ENCODE results near the gene SLC36A4.
"Not testable (repeated sequence)": the region's sequence is repeated elsewhere in the genome, so short reads cannot be mapped to it uniquely, and the experiment has no call there.

The SLC36A4 gene

DNA sequence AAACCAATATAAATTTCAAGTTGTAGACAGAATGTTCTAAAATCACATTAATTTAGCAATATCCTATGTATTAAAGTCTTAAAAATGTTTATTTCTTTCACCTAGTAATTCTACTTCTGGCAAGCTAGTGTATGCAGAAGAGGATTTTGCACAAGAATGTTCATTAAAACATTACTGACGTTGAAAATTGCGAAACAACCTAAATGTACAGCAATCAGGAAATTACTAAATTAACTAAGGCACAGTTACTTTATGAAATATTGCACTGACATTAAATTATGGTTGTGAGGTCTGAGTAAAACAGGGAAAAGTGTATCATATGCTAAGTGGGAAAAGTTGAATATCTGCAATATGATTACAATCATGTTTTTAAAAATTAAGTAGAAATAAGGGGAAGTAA is 4.1 kb downstream of the SLC36A4 start:
- DNase-seq, result peak in 1 of 2 experiments; percentile 32

DNA sequence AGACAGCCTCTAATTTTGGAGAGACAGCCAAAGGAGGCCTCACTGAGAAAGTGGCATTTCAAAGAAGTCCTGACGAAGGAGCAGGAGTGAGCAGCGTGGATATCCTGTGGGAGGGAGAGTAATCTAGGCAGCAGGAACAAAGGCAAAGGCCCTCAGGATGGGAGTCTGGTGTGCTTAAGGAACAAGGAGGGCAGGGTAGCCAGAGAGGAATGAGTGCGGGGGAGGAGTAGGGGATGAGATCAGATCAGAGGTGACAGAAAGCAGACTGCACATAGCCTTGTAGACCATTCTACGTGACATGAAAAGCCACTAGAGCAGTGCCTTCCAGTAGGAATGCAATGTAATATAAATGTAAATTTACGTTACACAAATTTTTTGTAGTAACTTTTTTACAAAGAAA is 5.6 kb downstream of the SLC36A4 start:
- DNase-seq, result peak in 1 of 2 experiments; percentile 2

DNA sequence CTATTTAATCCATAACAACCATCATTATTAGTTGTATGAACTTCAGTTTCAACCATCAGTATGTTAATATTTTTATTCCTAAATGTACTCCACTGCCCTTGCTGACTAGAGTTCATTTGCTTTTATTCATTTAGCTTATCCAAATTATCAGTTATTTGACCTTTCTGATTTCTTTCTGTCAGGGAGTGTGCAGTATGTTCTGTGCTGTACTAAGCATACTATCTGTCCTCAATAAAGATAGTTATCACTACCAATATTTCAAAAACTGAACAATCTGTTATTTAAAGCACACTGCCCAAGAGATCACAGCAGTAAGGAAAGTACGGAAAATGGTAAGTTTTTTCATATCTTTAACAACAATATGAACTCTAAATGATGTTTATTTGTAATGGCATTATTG is 8.3 kb downstream of the SLC36A4 start:
- no peak for DNase-seq

DNA sequence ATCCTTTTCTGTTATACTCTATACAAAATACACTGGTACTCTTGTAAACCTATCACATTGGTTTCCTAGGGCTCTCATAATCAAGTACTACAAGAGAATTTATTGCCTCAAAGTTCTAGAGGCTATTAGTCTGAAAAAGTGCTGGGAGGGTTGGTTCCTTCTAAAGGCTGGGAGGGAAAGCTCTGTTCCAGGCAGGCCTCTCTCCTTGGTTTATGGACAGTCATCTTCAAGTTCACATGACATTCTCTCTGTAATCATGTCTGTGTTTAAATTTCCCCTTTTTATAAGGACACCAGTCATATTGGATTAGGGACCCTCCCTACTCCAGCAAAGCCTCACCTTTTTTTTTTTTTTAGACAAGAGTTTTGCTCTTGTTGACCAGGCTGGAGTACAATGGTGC is 9.1 kb downstream of the SLC36A4 start:
- DNase-seq, result no peak

DNA sequence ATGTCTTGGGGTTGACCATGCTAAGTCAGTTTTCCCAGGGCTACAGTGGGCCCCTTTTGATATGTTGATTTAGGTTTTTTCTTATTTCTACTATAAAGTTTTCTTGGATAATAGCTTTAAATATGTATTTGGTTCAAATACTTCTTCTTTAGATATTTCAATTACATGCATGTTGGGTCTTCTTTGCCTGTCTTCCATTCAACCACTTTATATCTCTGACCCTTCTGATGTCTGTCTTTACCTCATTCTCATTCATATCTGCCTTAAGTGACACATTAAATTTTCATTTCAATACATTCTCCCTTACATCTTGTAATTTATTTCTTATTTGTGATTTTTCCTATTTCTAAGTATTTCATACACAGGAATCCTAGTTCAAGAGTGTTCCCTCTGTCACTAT is 10.5 kb downstream of the SLC36A4 start:
- no peak for DNase-seq

DNA sequence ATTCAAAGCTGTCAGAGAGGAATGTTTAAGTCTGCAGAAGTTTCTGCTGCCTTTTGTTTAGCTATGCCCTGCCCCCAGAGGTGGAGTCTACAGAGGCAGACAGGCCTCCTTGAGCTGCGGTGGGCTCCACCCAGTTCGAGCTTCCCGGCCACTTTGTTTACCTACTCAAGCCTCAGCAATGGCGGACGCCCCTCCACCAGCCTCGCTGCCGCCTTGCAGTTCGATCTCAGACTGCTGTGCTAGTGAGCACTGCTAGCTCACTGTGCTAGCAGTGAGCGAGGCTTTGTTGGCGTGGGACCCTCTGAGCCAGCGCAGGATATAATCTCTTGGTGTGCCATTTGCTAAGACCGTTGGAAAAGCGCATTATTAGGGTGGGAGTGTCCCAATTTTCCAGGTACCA is 19.9 kb downstream of the SLC36A4 start:
- DNase-seq, result not testable (repeated sequence)

DNA sequence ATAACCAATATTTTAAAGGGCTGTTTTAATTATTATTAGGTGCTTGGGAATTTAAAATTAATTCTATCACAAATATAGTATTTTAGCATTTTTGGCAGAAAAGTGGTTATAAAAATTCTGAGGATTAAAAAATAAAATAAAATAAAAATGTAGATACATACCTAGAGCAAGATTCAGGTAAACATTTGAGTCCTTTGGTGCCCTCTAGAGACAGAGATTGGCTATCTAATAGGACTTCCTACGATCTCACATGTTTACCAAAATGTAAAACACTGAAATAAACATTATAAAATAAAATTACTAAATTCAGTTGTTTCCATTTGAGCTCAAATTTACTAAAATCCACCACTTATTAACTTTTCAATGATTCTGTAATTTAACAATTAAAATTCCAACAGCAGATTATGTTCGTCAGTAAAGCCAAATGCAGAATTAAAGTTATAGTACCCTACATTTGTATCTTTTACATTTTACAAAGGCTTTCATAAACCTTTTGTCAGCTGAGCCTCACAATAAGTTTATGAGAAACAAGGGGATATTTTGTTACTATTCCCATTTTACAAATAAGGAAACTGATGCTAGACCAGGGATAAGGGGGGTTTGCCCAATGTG is 27.7 kb downstream of the SLC36A4 start:
- peak in 1 of 2 experiments; percentile 22 for DNase-seq

DNA sequence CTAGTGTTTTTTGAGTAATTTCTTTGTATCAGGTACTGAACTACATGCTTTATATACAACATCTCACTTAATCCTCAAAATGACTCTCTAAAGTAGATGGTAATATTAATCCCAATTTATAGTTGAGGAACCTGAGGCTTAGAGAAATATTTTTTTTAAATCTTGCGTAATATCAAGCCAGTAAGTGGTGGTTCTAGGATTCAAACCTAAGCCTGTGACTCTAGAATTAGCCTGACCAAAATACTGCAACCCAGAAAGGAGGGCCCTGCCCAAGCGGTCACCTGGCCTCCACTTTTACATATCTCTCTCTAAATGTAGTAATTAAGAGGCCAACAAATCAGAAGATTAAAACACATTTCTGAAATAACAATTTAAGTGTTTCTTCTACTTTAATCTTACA is 28.6 kb downstream of the SLC36A4 start:
- no peak for DNase-seq

DNA sequence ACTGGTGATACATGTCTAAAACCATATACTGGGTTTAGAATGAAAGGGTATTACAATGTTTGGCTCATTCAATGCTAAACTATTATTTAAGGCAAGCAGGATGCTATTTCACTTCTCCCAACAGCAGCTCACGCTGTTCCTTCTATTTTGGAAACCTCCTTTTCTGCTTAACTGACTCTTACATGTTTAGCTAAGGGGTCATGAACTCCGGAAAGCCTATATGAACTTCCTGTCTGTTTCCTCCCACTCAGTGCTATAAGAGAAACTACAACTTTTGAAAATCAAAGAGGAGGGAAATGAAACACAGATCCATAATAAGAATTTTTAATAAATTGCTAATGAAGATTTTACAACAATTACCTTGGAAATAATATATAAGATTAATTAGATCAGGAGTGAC is 30.9 kb downstream of the SLC36A4 start:
- DNase-seq, result no peak

DNA sequence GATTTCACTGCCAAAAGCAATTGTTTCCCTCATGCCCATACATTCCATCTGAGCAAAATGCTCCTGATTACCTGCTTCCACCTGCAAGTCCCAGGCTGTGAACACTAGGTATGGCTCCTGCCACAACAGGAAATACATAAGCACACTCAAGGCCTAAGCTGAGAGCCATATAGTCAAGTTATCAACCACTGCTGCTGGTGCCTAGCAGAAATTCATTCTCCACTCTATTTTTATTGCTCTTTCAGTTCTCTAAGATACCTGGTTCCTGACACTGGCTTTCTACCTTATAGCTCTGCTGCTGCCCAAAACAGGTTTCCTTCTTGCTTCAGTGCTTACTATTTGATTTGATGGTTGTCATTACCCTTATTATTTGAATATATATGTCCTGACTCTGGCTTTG is 31.6 kb downstream of the SLC36A4 start:
- no peak for DNase-seq

DNA sequence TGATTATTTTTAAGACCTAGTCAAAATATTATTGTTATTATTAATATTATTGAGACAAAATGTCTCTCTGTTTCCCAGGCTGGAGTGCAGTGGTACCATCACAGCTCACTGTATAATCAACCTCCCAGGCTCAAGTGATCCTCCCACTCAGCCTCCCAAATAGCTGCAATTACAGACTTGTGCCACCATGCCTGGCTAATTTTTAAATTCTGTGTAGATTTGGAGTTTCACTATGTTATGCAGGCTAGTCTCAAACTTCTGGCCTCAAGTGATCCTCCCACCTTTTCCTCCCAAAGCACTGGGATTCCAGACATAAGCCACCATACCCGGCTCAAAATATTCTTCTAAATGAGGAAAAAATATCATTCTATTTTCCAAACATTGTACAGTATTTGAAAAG is 37.0 kb downstream of the SLC36A4 start:
- DNase-seq, result peak in 1 of 2 experiments; percentile 1

DNA sequence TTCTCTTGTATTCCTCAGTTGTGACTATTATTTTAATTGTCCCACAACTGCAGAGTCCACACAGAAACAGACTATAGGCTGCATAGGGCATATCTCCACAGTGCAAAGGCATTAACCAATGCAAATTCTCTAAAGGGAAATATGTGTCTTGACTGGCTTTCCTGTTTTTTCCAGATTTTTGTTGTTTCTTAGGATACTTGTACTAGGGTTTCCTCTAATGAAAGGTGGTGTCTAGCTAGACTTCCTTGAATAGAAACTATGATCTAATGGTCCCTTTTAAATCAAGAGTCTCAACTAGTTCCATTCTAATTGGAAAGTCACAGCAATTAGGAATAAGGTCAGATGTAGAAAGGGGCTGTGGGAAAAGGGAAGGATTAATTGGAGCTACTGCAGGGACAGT is 37.6 kb downstream of the SLC36A4 start:
- DNase-seq, result no peak

DNA sequence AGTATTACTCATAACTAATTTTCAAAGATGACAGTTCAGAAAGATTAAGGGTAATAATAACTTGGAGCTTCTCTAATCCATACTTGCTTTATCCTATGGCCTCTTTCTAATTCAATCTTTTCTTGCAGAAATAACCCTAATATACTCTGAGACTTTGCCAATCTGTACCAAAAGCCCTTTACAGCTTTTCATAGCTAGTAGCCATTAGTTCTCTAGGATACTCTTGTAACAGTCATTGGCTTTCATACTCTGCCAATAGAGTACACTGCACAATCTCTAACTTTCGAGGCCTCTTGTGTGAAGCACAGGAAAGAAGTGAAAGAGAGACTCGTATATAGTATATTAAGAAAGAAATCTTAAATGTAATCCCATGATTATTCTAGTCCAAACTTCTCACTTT is 38.1 kb downstream of the SLC36A4 start:
- DNase-seq, result no peak

DNA sequence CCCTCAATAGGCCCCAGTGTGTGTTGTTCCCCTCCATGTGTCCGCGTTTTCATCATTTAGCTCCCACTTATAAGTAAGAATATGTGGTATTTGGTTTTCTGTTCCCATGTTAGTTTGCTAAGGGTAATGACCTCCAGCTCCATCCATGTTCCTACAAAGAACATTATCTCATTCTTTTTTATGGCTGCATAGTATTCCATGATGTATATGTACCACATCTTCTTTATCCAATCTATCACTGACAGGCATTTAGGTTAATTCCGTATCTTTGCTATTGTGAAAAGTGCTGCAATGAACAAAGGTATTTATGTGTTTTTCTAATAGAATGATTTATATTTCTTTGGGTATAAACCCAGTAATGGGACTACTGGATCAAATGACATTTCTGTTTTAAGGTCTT is 42.1 kb downstream of the SLC36A4 start:
- no peak for DNase-seq

DNA sequence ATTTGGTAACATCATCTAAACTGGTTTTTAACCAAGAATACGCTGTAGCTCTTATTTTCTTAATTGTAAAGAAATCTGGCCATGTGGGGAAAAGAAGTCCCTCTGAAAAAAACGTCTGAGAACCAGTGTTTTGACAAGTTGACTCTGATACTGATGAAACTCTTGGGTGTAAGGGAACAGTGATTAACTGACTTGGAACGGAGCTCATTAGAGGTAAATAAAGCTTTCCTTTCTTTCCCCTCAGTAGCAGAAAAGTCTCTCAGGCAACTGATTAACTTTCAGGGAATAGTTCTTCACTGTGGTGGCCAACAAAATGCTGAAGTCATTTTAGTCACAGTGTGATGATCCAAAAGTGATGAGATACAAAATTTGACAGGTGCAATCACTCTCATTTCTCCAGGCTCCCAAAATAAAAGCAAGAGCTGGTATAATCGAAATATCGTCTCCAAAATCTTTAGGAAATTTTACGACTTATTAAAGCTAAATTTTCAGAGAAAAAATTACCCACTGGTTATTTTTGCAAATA is 52.3 kb downstream of the SLC36A4 start:
- no peak for DNase-seq

DNA sequence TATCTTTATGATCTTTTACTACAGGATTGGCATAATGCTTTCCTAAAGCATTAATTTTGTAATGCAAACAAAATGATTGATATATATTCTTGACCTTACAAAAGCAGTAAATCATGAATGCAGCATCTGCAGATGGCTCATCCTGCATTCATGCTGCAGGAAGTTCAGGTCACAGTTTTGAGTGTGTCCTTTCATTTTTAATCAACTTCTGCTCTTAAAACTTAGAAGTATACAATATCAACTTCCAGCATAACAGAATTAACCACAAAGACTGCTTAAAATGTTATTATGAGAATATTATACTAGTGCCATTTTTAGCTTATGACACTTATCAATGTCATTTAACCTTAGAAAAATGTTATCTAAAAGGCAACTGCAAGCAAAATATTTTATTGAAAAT is 54.0 kb downstream of the SLC36A4 start:
- no peak for DNase-seq

DNA sequence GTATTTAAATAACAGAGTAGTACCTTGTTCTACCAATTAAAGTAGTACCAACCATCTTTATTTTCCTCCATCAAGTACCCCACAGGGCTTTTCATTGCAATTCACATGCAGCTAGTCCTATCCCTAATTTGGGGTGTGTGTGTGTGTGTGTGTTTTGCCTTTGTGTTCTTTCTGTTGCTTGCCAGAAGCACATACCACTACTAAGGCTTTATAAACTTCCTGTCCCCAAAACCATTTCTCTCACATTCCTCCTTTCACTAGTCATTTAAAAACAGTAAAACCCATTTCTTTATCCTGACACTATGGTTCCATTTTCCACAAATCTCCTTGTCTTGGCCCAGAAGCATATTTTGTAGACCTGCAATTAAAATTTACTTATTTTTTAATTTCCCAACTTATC is 54.6 kb downstream of the SLC36A4 start:
- no peak for DNase-seq

DNA sequence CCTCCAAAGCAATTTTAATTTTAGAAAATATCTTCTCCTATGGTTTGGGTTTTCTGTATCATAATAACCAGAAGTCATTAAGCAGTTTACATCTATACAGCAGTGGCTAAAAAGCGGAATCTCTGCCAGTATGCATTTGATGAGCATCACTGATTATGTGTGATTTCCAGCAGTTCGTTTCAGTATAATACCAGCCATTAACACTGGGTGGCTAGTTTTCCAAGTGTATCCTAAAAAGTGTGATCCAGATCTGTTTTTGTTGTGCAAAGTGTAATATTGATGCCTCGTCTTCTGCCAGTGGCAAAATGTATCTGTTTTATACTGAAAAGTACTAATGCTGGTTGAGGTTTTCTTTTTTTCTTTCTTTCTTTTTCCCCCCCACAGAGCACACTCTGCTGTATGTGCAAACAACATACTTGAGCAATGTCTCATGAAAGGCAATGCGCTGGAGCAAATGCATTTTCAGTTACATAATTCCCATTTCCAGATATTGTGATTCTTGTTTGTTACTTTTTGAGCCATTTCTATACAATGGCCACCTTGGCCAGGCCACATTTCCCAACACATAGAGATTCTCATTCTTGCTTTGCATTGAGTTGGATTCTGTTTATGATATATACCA is 64.2 kb downstream of the SLC36A4 start:
- DNase-seq, result no peak

DNA sequence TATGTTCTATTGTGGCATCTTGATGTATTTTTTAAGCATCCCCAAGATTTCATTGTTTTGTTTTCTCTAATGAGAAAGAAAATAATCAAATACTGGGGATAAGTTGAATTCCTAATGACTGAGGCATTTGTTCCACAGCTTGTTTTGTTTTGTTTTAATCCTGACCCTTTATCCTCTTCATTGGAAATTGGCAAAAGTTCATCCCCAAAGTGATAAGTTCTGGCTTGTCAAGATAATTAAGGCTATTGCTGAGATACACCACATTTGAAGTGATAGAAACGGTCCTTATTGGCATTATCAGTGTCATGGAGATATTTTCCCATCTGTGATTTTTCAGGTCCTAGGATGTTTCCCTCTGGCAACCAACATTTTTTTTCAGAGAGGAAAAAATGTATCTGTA is 65.0 kb downstream of the SLC36A4 start:
- no peak for DNase-seq

DNA sequence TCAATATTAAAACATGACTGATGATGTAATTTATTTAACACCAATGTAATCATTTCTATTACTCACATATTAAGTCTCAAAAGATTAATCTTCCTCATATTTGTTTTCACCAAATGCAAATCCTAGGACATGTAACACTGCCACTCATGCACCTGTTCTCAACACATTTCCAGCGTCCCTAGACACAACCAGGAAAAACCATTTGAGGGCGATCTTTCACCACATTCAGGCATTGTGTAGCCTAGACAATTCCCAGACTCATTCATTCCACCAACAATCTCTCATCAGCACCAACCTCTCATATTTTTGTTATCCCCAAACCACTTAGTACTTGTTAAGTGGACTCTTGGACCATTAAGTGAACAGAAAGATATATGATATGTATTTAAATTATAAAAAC is 66.1 kb downstream of the SLC36A4 start:
- peak in 1 of 2 experiments; percentile 24 for DNase-seq

DNA sequence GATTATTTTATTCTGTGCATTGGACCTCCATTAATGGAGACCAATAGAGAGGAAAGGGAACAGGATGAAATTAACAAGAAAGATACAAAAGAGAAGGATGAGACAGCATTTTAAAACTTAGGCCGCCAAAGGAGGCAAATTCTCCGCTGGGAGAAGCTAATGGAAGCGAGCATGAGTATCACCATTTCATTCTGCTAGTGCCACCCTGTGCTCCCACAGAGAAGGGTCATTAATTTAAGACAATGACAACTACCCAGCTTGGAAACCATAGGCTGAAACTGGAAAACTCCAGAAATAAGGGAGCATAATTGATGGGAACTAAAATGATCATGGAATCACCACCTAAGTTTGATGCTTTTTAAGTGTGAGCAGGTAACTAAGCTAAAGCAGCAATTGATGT is 69.2 kb downstream of the SLC36A4 start:
- DNase-seq, result no peak

DNA sequence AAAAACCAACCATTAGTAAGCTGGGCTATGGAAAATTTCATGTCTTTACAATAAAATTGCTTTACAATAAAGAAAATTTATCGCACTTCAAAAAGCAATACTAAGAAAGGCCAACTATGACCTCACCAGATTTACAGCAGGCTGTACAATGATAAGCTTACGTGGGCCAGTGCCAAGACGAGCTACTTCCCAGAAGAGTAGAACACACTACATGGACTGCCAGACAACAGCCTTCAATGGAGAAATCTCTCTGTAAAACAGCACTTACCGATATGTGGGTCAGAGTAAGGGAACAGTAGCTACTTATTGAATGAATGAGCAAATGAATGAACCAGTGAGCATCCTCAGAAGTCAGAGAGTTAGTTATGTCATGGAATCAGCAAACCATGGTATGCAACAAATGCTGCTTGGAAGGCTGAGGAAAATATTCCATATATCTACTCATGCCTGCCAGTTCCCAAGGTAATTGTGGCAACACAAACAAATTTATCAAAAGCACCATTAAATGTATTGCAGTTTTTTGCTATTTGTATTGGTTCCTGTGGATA is 74.4 kb downstream of the SLC36A4 start:
- no peak for DNase-seq

DNA sequence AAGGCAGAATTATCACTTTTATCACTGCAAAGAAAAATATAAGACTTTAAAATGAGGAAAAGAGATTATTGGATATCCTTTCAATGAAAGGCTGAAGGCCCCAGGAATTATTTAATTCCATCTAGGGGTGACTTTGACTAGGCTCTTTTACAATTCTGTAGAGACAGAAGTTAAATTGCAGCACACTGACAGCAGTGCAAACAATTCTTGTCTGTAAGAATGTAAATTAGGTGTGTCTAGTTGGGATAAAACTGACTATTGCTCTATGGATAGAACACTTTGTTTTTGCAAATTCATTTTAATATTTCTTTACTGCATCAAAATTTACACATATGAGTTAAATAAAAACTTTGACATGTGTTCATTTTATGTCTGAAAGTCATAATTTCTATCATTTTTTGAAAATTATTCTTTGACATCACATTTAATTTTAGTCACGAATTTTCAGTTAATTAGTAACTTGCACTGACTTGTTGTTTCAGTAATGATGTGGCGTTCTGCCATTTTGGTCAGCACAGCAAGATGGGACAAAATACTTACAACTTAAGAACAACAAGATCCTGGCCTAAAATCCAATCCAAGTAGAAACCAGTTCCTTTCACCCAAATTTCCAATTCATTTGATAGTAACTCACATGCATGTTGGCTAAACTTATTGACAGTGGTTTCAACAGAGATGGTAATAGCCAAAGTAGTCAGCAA is 75.1 kb downstream of the SLC36A4 start:
- DNase-seq, result no peak

DNA sequence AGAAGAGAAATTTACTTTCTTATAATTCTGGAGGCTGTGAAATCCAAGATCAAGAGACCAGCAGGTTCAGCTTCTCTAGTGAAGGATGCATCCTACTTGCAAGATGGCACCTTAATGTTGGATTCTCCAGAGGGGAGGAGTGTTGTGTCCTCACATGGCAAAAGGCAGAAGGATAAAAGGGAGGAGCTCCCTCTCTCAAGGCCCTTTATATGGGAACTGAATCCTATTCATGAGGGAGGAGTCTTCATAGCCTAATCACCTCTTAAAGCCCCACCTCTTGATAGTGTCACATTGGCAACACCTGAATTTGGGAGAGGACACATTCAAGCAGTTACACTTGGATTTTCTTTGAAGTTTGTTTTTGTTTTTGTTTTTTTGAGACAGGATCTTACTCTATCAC is 79.5 kb downstream of the SLC36A4 start:
- no peak for DNase-seq
